ENCODE measurements around the gene CPA4. TPM values are rescaled to one million over a fixed set of nuclear protein-coding genes. Genes with fewer than 3 reads are reported as not detected.
"Not testable (repeated sequence)": the region's sequence is repeated elsewhere in the genome, so short reads cannot be mapped to it uniquely, and the experiment has no call there.

Gene CPA4, protein sequence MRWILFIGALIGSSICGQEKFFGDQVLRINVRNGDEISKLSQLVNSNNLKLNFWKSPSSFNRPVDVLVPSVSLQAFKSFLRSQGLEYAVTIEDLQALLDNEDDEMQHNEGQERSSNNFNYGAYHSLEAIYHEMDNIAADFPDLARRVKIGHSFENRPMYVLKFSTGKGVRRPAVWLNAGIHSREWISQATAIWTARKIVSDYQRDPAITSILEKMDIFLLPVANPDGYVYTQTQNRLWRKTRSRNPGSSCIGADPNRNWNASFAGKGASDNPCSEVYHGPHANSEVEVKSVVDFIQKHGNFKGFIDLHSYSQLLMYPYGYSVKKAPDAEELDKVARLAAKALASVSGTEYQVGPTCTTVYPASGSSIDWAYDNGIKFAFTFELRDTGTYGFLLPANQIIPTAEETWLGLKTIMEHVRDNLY
- not detected for total RNA-seq
- under 1 TPM in 2 of 3 donors, not detected in 1; 0.12 to 0.90 TPM for polyA plus RNA-seq
- long read RNA-seq, donor 1 = 0 reads
- long read RNA-seq, donor 2 = 0 reads
- long read RNA-seq, donor 3 = 0 reads
- long read RNA-seq, donor 4 = 0 reads
- long read RNA-seq, donor 5 = 0 reads
- long read RNA-seq, donor 6 = 0 reads
- long read RNA-seq, donor 7 = 0 reads
- long read RNA-seq, donor 8 = 0 reads
- long read RNA-seq, donor 9 = 0 reads
- long read RNA-seq, donor 10 = 0 reads

DNA sequence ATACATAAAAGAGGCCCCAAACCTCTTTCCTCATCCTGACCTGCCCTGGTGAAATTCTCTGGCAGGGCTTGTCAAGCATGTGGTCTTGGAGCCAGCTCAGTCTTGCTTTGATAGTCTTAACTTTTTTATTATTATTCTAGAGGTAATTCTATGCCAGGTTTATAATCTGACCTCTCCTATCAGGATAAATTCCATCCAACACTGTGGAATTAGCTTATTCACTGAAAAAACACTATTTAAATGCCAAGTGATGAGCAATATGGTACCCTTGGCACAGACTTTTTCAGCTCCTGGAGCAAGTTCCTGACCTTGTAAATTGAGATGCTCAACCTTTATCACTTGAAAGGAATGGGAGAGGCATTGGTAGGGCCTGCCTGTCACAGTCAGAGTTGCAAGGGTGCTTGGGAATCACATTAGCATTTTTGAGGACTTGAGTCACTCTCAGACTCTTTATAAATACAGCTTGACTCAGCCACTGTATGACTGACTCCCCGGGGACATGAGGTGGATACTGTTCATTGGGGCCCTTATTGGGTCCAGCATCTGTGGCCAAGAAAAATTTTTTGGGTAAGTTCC lies at the start of gene CPA4:
TSS of gene CPA4 (plus strand) at position 480 of the 576 bp plus-strand sequence. CDS start at position 500, 20 bp downstream.
- no peaks in the 10 kb centered on the region for H3K27me3 ChIP-seq
- DNase-seq = no peak
- no peak for TF ChIP-seq EP300 (IDR thresholded peaks at IDR 0.05)
- TF ChIP-seq POLR2AphosphoS5 (IDR thresholded peaks at IDR 0.05) = no peak
- TF ChIP-seq, protein P1, sequence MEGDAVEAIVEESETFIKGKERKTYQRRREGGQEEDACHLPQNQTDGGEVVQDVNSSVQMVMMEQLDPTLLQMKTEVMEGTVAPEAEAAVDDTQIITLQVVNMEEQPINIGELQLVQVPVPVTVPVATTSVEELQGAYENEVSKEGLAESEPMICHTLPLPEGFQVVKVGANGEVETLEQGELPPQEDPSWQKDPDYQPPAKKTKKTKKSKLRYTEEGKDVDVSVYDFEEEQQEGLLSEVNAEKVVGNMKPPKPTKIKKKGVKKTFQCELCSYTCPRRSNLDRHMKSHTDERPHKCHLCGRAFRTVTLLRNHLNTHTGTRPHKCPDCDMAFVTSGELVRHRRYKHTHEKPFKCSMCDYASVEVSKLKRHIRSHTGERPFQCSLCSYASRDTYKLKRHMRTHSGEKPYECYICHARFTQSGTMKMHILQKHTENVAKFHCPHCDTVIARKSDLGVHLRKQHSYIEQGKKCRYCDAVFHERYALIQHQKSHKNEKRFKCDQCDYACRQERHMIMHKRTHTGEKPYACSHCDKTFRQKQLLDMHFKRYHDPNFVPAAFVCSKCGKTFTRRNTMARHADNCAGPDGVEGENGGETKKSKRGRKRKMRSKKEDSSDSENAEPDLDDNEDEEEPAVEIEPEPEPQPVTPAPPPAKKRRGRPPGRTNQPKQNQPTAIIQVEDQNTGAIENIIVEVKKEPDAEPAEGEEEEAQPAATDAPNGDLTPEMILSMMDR (IDR thresholded peaks at IDR 0.05) = no peak
- TF ChIP-seq POLR2A (IDR thresholded peaks at IDR 0.05) = no peak
- WGBS, 5 donors = 55 to 66% (median 60%) methylated on average over 1 of the region's 1 CpG
- H3K4me1 ChIP-seq = no peaks in the 10 kb centered on the region
- no peaks in the 10 kb centered on the region for H3K36me3 ChIP-seq
- H3K9me3 ChIP-seq = no peaks in the 10 kb centered on the region
- no peak within 1 kb of the TSS for H3K27ac ChIP-seq
- intact Hi-C loops (cut with DNase I; ENCODE audit: low total_unique reads) = no loop called here
- no peak within 1 kb of the TSS for H3K4me3 ChIP-seq

DNA sequence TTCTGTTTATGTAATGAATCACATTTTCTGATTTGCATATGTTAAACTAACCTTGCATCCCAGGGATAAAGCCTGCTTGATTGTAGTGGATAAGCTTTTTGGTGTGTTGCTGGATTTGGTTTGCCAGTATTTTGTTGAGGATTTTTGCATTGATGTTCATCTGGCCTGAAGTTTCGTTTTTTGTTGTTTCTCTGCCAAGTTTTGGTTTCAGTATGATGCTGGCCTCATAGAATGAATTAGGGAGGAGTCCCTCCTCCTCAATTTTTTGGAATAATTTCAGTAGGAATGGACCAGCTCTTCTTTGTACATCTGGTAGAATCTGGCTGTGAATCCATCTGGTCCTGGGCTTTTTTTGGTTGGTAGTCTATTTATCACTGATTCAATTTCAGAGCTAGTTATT lies 49.5 kb upstream of the CPA4 start:
- intact Hi-C loops (cut with DNase I; ENCODE audit: low total_unique reads); H3K9me3 ChIP-seq; H3K4me3 ChIP-seq; H3K36me3 ChIP-seq; H3K4me1 ChIP-seq; H3K27me3 ChIP-seq; H3K27ac ChIP-seq: not testable (repeated sequence)
- WGBS, 5 donors = 5 to 17% (median 9%) methylated on average over 1 of the region's 1 CpG
- DNase-seq = peak in 1 of 2 donors; percentile 59

DNA sequence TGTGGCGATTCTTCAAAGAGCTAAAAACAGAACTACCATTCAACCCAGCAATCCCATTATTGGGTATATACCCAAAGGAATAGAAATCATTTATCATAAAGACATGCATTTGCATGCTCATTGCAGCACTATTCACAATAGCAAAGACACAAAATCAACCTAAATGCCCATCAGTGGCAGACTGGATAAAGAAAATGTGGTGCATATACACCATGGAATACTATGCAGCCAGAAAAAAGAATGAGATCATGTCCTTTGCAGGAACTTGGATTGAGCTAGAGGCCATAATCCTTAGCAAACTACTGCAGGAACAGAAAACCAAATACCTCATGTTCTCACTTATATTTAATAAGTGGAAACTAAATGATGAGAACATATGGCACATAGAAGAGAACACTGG lies 46.5 kb upstream of the CPA4 start:
- H3K27me3 ChIP-seq = not testable (repeated sequence)

DNA sequence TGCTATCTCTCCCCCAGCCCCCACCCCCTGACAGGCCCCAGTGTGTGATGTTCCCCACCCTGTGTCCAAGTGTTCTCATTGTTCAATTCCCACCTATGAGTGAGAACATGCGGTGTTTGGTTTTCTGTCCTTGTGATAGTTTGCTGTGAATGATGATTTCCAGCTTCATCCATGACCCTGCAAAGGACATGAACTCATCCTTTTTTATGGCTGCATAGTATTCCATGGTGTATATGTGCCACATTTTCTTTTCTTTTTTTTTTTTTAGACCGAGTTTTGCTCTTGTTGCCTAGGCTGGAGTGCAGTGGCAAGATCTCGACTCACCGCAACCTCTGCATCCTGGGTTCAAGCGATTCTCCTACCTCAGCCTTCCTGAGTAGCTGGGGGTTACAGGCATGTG lies 44.1 kb upstream of the CPA4 start:
- intact Hi-C loops (cut with DNase I; ENCODE audit: low total_unique reads); H3K4me3 ChIP-seq; DNase-seq; H3K27ac ChIP-seq; H3K36me3 ChIP-seq; H3K27me3 ChIP-seq; H3K4me1 ChIP-seq: not testable (repeated sequence)
- peaks cover 0 to 14% (median 0%) of the 10 kb centered on the region in 4 donors for H3K9me3 ChIP-seq
- WGBS, 5 donors = 92 to 96% (median 94%) methylated on average over 5 of the region's 5 CpGs

More for the DNA sequence above, 46.5 kb upstream of the CPA4 start:
- H3K27ac ChIP-seq; H3K36me3 ChIP-seq; H3K4me1 ChIP-seq; intact Hi-C loops (cut with DNase I; ENCODE audit: low total_unique reads); H3K9me3 ChIP-seq; DNase-seq; H3K4me3 ChIP-seq: not testable (repeated sequence)
- WGBS, 5 donors = 84 to 100% (median 96%) methylated on average over 1 of the region's 1 CpG

DNA sequence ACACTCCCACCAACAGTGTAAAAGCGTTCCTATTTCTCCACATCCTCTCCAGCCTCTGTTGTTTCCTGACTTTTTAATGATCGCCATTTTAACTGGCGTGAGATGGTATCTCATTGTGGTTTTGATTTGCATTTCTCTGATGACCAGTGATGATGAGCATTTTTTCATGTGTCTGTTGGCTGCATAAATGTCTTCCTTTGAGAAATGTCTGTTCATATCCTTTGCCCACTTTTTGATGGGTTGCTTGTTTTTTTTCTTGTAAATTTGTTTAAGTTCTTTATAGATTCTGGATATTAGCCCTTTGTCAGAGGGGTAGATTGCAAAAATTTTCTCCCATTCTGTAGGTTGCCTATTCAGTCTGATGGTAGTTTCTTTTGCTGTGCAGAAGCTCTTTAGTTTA lies 43.3 kb upstream of the CPA4 start:
- WGBS, 5 donors = 87 to 100% (median 92%) methylated on average over 3 of the region's 3 CpGs
- H3K27me3 ChIP-seq; H3K36me3 ChIP-seq; intact Hi-C loops (cut with DNase I; ENCODE audit: low total_unique reads); H3K4me3 ChIP-seq; H3K4me1 ChIP-seq; H3K27ac ChIP-seq; DNase-seq: not testable (repeated sequence)
- peaks cover 0 to 19% (median 0%) of the 10 kb centered on the region in 4 donors for H3K9me3 ChIP-seq

DNA sequence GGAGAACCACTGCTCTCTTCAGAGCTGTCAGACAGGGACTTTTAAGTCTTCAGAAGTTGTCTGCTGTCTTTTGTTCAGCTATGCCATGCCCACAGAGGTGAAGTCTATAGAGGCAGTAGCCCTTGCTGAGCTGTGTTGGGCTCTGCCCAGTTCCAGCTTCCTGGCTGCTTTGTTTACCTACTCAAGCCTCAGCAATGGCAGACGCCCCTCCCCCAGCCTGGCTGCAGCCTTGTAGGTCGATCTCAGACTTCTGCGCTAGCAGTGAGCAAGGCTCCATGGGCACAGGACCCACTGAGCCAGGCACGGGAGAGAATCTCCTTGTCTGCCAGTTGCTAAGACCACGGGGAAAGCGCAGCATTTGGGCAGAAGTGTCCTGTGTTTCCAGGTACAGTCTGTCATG lies 38.4 kb upstream of the CPA4 start:
- H3K9me3 ChIP-seq = peaks cover 0 to 52% (median 29%) of the 10 kb centered on the region in 4 donors
- WGBS, 5 donors = 58 to 78% (median 69%) methylated on average over 3 to 6 of the region's 6 CpGs
- TF ChIP-seq, protein P1 (IDR thresholded peaks at IDR 0.05) = no peak
- TF ChIP-seq POLR2AphosphoS5 (IDR thresholded peaks at IDR 0.05) (no peak), POLR2A (IDR thresholded peaks at IDR 0.05) (no peak), EP300 (IDR thresholded peaks at IDR 0.05) (no peak)
- intact Hi-C loops (cut with DNase I; ENCODE audit: low total_unique reads) = no loop called here
- no peak overlapping the region for H3K4me3 ChIP-seq
- H3K4me1 ChIP-seq = no peaks in the 10 kb centered on the region
- no peaks in the 10 kb centered on the region for H3K27me3 ChIP-seq
- no peaks in the 10 kb centered on the region for H3K36me3 ChIP-seq
- no peak for DNase-seq
- no peak overlapping the region for H3K27ac ChIP-seq
